ENCODE results near the gene RPL39L. TPM values are rescaled to one million over a fixed set of nuclear protein-coding genes. Genes with fewer than 3 reads are reported as not detected.

Gene RPL39L
- total and polyA plus RNA-seq, 9 donors, result 0.99 to 8.5 (median 4.0) TPM

- TF ChIP-seq, protein P1, sequence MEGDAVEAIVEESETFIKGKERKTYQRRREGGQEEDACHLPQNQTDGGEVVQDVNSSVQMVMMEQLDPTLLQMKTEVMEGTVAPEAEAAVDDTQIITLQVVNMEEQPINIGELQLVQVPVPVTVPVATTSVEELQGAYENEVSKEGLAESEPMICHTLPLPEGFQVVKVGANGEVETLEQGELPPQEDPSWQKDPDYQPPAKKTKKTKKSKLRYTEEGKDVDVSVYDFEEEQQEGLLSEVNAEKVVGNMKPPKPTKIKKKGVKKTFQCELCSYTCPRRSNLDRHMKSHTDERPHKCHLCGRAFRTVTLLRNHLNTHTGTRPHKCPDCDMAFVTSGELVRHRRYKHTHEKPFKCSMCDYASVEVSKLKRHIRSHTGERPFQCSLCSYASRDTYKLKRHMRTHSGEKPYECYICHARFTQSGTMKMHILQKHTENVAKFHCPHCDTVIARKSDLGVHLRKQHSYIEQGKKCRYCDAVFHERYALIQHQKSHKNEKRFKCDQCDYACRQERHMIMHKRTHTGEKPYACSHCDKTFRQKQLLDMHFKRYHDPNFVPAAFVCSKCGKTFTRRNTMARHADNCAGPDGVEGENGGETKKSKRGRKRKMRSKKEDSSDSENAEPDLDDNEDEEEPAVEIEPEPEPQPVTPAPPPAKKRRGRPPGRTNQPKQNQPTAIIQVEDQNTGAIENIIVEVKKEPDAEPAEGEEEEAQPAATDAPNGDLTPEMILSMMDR (IDR thresholded peaks at IDR 0.05), result no peak
- TF ChIP-seq POLR2A (IDR thresholded peaks at IDR 0.05) (no peak), EP300 (IDR thresholded peaks at IDR 0.05) (no peak)
- no peak overlapping the region for H3K27ac ChIP-seq
- DNase-seq, result no peak
- 88 to 93% (median 89%) methylated on average over 5 of the region's 5 CpGs for WGBS, 3 donors
- H3K27me3 ChIP-seq, result no peaks in the 10 kb centered on the region
- no peak overlapping the region for H3K4me3 ChIP-seq
- H3K9me3 ChIP-seq, result no peaks in the 10 kb centered on the region
- intact Hi-C loops (cut with DNase I), result no loop called here
- no peaks in the 10 kb centered on the region for H3K36me3 ChIP-seq
- no peaks in the 10 kb centered on the region for H3K4me1 ChIP-seq (ENCODE audit: insufficient read depth)
Observed at GRCh38 chr3:187130346-187131066, 8.8 kb downstream of the RPL39L start.

DNA sequence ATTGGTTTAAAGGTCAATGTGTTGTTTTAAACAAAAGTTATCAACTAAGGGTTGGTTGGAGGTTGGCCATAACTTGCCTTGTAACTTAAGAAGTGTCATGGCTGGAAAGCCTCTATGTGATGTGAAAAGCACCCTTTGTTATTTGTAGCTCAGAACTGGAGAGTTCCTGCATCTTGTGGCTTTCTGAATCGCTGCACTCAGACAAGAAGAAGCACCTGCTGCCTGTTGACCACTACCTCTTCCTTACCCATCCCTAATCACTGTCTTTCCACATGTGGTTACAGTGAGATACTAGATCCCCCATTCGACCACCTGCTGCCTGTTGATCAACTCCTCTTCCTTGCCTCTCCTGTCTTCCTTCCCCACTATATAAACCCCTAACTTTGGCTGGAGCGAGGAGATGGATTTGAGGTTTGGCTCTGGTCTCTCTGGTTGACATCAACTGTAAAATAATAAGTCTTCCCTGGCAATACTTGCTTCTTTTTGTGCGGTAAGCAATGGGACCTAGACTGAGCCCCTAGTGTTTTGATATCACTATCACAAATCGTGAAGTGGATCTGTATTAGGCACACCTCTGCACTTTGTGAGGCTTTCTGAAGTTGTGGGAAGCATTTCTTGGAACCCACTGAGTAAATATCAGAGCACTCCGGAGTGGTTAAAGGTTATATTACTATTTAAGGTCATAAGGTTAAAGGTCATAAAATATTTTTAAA lies 13.8 kb downstream of the RPL39L start:
- TF ChIP-seq EP300 (IDR thresholded peaks at IDR 0.05) (no peak), POLR2A (IDR thresholded peaks at IDR 0.05) (no peak)
- TF ChIP-seq, protein P1 (IDR thresholded peaks at IDR 0.05), result no peak
- H3K4me1 ChIP-seq (ENCODE audit: insufficient read depth), result no peaks in the 10 kb centered on the region
- H3K4me3 ChIP-seq, result no peak overlapping the region
- no peak overlapping the region for H3K27ac ChIP-seq
- intact Hi-C loops (cut with DNase I), result no loop called here
- WGBS, 3 donors, result 62 to 64% (median 63%) methylated on average over 6 of the region's 6 CpGs
- no peaks in the 10 kb centered on the region for H3K36me3 ChIP-seq
- no peaks in the 10 kb centered on the region for H3K9me3 ChIP-seq
- DNase-seq, result no peak
- no peaks in the 10 kb centered on the region for H3K27me3 ChIP-seq

DNA sequence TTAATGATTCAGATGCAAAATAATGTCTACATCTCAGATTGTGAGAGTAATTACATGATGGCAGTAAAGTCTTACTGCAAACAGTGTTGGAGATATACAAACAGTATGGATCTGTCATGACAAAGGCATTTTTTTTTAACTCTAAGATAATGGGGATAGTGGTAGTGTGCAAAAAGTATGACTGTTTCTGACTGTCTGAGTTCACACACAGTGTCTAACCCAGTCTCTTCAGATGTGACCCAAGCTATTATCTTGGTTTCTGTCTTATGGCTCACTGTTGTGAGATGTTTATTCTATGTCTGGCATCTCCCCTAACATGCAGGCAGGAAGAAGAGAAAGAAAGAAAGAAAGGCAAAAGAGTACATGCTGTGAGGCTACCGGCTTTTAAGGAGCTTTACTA lies 17.0 kb downstream of the RPL39L start:
- intact Hi-C loops (cut with DNase I), result no loop called here

DNA sequence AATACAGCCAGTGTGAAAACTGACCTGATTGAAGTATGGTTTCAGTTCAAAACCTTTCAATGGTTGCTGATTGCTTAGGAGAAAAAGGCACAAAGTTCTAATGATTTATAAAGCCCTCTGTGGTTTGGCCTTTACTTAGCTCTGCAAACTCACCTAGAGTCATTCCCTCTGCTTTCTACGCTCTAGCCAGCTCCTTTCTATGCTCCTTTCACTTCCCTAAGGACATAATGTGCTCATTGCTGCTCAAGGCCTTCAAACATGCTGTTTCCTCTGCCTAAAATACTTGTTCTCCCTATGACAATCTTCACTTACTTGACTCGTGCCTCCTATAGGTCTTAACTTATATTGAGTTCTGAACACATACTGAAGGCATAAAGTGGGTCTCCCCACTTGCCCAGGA lies 19.0 kb downstream of the RPL39L start:
- H3K27me3 ChIP-seq, result no peaks in the 10 kb centered on the region
- DNase-seq, result no peak
- intact Hi-C loops (cut with DNase I), result no loop called here
- no peak overlapping the region for H3K27ac ChIP-seq
- no peaks in the 10 kb centered on the region for H3K4me1 ChIP-seq (ENCODE audit: insufficient read depth)
- no peaks in the 10 kb centered on the region for H3K36me3 ChIP-seq
- no peak for TF ChIP-seq EP300 (IDR thresholded peaks at IDR 0.05)
- TF ChIP-seq, protein P1 (IDR thresholded peaks at IDR 0.05), result no peak
- H3K9me3 ChIP-seq, result no peaks in the 10 kb centered on the region
- 89 to 94% (median 92%) methylated on average over 2 of the region's 2 CpGs for WGBS, 3 donors
- H3K4me3 ChIP-seq, result no peak overlapping the region

More for the DNA sequence above, 17.0 kb downstream of the RPL39L start:
- H3K4me1 ChIP-seq (ENCODE audit: insufficient read depth), result no peaks in the 10 kb centered on the region
- TF ChIP-seq EP300 (IDR thresholded peaks at IDR 0.05) (no peak), POLR2A (IDR thresholded peaks at IDR 0.05) (no peak)
- TF ChIP-seq, protein P1 (IDR thresholded peaks at IDR 0.05), result no peak
- H3K9me3 ChIP-seq, result no peaks in the 10 kb centered on the region
- no peak overlapping the region for H3K27ac ChIP-seq
- H3K4me3 ChIP-seq, result no peak overlapping the region
- no peaks in the 10 kb centered on the region for H3K27me3 ChIP-seq
- 90 to 100% (median 90%) methylated on average over 1 of the region's 1 CpG for WGBS, 3 donors
- no peak for DNase-seq
- H3K36me3 ChIP-seq, result no peaks in the 10 kb centered on the region
